Stimulated activated naive CD8-positive, alpha-beta T cell treated with anti-CD3 and anti-CD28 coated beads, Interleukin-15, Interleukin-2, amounts not matched to agents 100 ng/mL and 50 ng/mL, for 24 hours (primary cell): ENCODE results near the gene CACNA1C.
A peak's percentile ranks its signal among the peaks of the same experiment; 100 is the strongest.

Experiments
- H3K27ac Mint-ChIP-seq: one replicate; pipeline ENCODE4 v1.8.0; 2021; ENCODE audit warnings: mild to moderate bottlenecking, mixed read lengths
- H3K27me3 Mint-ChIP-seq: one replicate; pipeline ENCODE4 v1.8.0; 2021; ENCODE audit warnings: mixed read lengths
- H3K36me3 Mint-ChIP-seq: one replicate; pipeline ENCODE4 v1.8.0; 2021; ENCODE audit warnings: low read depth, mixed read lengths
- H3K4me1 Mint-ChIP-seq: one replicate; pipeline ENCODE4 v1.8.0; 2021; ENCODE audit warnings: low read depth, mixed read lengths
- H3K4me3 Mint-ChIP-seq: one replicate; pipeline ENCODE4 v1.8.0; 2021; ENCODE audit warnings: mild to moderate bottlenecking, mixed read lengths
- H3K9me3 Mint-ChIP-seq: one replicate; pipeline ENCODE4 v1.8.0; 2021; ENCODE audit warnings: mixed read lengths

Gene CACNA1C

GRCh38 chr12:2169489-2169888 lies 116.7 kb downstream of the CACNA1C start:
- Mint-ChIP-seq H3K4me1 (no peaks in the 10 kb centered on the region), H3K27ac (no peak overlapping the region), H3K9me3 (peaks cover 24% of the 10 kb centered on the region), H3K36me3 (no peaks in the 10 kb centered on the region), H3K27me3 (peaks cover 9% of the 10 kb centered on the region), H3K4me3 (no peak overlapping the region)

- Mint-ChIP-seq H3K27ac (no peak overlapping the region), H3K36me3 (no peaks in the 10 kb centered on the region), H3K27me3 (peaks cover 9% of the 10 kb centered on the region), H3K4me1 (no peaks in the 10 kb centered on the region), H3K4me3 (no peak overlapping the region), H3K9me3 (peaks cover 24% of the 10 kb centered on the region)
Observed at GRCh38 chr12:2169940-2170339, 117.2 kb downstream of the CACNA1C start.

- Mint-ChIP-seq H3K4me3 (no peak overlapping the region), H3K36me3 (no peaks in the 10 kb centered on the region), H3K27me3 (peaks cover 9% of the 10 kb centered on the region), H3K9me3 (peaks cover 24% of the 10 kb centered on the region), H3K4me1 (no peaks in the 10 kb centered on the region), H3K27ac (no peak overlapping the region)
Observed at GRCh38 chr12:2170376-2170775, 117.6 kb downstream of the CACNA1C start.

GRCh38 chr12:2171672-2172426 lies 119.1 kb downstream of the CACNA1C start:
- Mint-ChIP-seq H3K27me3 (peaks cover 2% of the 10 kb centered on the region), H3K27ac (peak overlapping the region; percentile 14), H3K9me3 (peaks cover 19% of the 10 kb centered on the region), H3K4me3 (no peak overlapping the region), H3K4me1 (no peaks in the 10 kb centered on the region), H3K36me3 (no peaks in the 10 kb centered on the region)

- H3K36me3 Mint-ChIP-seq = no peaks in the 10 kb centered on the region
- H3K4me3 Mint-ChIP-seq = no peak overlapping the region
- peaks cover 12% of the 10 kb centered on the region for H3K9me3 Mint-ChIP-seq
- no peaks in the 10 kb centered on the region for H3K4me1 Mint-ChIP-seq
- H3K27me3 Mint-ChIP-seq = peaks cover 2% of the 10 kb centered on the region
- H3K27ac Mint-ChIP-seq = no peak overlapping the region
Observed at GRCh38 chr12:2172491-2173214, 119.9 kb downstream of the CACNA1C start.

- Mint-ChIP-seq H3K36me3 (no peaks in the 10 kb centered on the region), H3K4me1 (no peaks in the 10 kb centered on the region), H3K27ac (no peak overlapping the region), H3K4me3 (no peak overlapping the region), H3K9me3 (peaks cover 3% of the 10 kb centered on the region), H3K27me3 (peaks cover 2% of the 10 kb centered on the region)
Observed at GRCh38 chr12:2173971-2174370, 121.2 kb downstream of the CACNA1C start.

GRCh38 chr12:2177003-2177402 lies 124.2 kb downstream of the CACNA1C start:
- H3K4me1 Mint-ChIP-seq = no peaks in the 10 kb centered on the region
- H3K27ac Mint-ChIP-seq = no peak overlapping the region
- no peaks in the 10 kb centered on the region for H3K27me3 Mint-ChIP-seq
- H3K9me3 Mint-ChIP-seq = no peaks in the 10 kb centered on the region
- no peaks in the 10 kb centered on the region for H3K36me3 Mint-ChIP-seq
- no peak overlapping the region for H3K4me3 Mint-ChIP-seq

- Mint-ChIP-seq H3K4me1 (no peaks in the 10 kb centered on the region), H3K27ac (no peak overlapping the region), H3K4me3 (no peak overlapping the region), H3K27me3 (no peaks in the 10 kb centered on the region), H3K9me3 (no peaks in the 10 kb centered on the region), H3K36me3 (no peaks in the 10 kb centered on the region)
Observed at GRCh38 chr12:2177751-2178150, 125.0 kb downstream of the CACNA1C start.

GRCh38 chr12:2179058-2179457 lies 126.3 kb downstream of the CACNA1C start:
- no peaks in the 10 kb centered on the region for H3K4me1 Mint-ChIP-seq
- H3K4me3 Mint-ChIP-seq = no peak overlapping the region
- H3K9me3 Mint-ChIP-seq = no peaks in the 10 kb centered on the region
- no peaks in the 10 kb centered on the region for H3K27me3 Mint-ChIP-seq
- H3K36me3 Mint-ChIP-seq = no peaks in the 10 kb centered on the region
- H3K27ac Mint-ChIP-seq = no peak overlapping the region

- H3K36me3 Mint-ChIP-seq = no peaks in the 10 kb centered on the region
- no peaks in the 10 kb centered on the region for H3K4me1 Mint-ChIP-seq
- H3K27me3 Mint-ChIP-seq = peaks cover 5% of the 10 kb centered on the region
- no peak overlapping the region for H3K4me3 Mint-ChIP-seq
- no peak overlapping the region for H3K27ac Mint-ChIP-seq
- no peaks in the 10 kb centered on the region for H3K9me3 Mint-ChIP-seq
Observed at GRCh38 chr12:2179953-2180736, 127.4 kb downstream of the CACNA1C start.

- no peaks in the 10 kb centered on the region for H3K36me3 Mint-ChIP-seq
- no peak overlapping the region for H3K27ac Mint-ChIP-seq
- no peak overlapping the region for H3K4me3 Mint-ChIP-seq
- no peaks in the 10 kb centered on the region for H3K4me1 Mint-ChIP-seq
- no peaks in the 10 kb centered on the region for H3K9me3 Mint-ChIP-seq
- H3K27me3 Mint-ChIP-seq = peaks cover 5% of the 10 kb centered on the region
Observed at GRCh38 chr12:2180737-2181082, 127.9 kb downstream of the CACNA1C start.

- Mint-ChIP-seq H3K27ac (no peak overlapping the region), H3K27me3 (peaks cover 5% of the 10 kb centered on the region), H3K36me3 (no peaks in the 10 kb centered on the region), H3K4me3 (no peak overlapping the region), H3K4me1 (no peaks in the 10 kb centered on the region), H3K9me3 (no peaks in the 10 kb centered on the region)
Observed at GRCh38 chr12:2183556-2184541, 131.1 kb downstream of the CACNA1C start.

GRCh38 chr12:2185751-2186341 lies 133.1 kb downstream of the CACNA1C start:
- Mint-ChIP-seq H3K27ac (no peak overlapping the region), H3K36me3 (no peaks in the 10 kb centered on the region), H3K4me1 (no peaks in the 10 kb centered on the region), H3K27me3 (peaks cover 5% of the 10 kb centered on the region), H3K9me3 (no peaks in the 10 kb centered on the region), H3K4me3 (no peak overlapping the region)
